PC-9 (cell line): Measurements from ENCODE around the gene ZNF57.

Source experiments
- CTCF ChIP-seq: fragments of 200-600 bp; sonication (generic); conservative IDR thresholded peaks from 2 replicates; pipeline ENCODE4 v1.6.1; 2017; ENCODE audit warnings: mixed run types, antibody characterized with exemption, mild to moderate bottlenecking, moderate library complexity
- EZH2 ChIP-seq: fragments of 200-600 bp; sonication (generic); IDR thresholded peaks from 2 replicates; pipeline ENCODE4 v1.8.0; 2017; ENCODE audit warnings: antibody characterized with exemption, low read depth

GRCh38 chr19:2964874-2965273, 64.1 kb downstream of the ZNF57 start:
- TF ChIP-seq CTCF, result no peak
- TF ChIP-seq EZH2, result no peak
